Activated CD8-positive, alpha-beta memory T cell treated with anti-CD3 and anti-CD28 coated beads for 24 hours (primary cell): ENCODE measurements around the gene KHSRP.
"Not testable (repeated sequence)": the region's sequence is repeated elsewhere in the genome, so short reads cannot be mapped to it uniquely, and the experiment has no call there.

ENCODE experiments used
- DNase-seq: peaks from one replicate; pipeline ENCODE4 v3.0.0-alpha.2; 2020

The KHSRP gene

DNA sequence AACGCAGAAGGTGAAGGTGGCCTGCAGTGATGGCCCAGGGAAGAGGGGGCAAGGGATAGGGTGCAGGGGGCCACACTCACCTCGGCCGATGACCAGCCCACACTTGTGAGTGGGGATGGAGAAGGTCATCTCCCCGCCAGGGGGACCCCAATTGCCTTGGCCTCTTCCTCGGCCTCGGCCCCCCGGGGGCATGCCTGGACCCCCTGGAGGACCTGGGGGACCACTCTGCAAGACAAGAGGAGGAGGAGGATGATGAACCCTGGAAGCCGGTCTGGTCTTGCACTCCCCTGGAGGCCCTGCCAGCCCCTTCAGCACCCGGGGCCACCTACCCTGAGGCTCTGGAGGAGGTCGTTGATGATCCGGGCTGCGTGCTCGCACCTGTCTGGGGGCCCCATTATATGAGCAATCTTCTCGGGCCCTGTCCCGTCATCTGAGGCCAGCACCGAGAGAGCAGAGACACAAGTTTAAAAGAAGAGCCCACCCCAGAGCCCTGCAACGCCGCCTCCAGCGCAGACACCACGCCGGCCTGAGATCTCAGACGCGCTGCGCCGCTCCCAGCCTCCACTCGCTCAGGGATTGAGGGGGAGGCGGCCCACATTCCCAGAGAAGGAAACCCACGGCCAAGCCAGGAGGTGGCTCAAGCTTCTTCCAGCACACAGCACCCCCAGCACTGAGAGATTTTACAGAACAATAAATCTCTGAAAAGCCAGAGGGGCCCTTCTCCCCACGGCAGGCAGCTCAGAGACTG lies 7.8 kb downstream of the KHSRP start:
- no peak for DNase-seq

- no peak for DNase-seq
Observed at GRCh38 chr19:6415591-6416190, 8.9 kb downstream of the KHSRP start.

DNA sequence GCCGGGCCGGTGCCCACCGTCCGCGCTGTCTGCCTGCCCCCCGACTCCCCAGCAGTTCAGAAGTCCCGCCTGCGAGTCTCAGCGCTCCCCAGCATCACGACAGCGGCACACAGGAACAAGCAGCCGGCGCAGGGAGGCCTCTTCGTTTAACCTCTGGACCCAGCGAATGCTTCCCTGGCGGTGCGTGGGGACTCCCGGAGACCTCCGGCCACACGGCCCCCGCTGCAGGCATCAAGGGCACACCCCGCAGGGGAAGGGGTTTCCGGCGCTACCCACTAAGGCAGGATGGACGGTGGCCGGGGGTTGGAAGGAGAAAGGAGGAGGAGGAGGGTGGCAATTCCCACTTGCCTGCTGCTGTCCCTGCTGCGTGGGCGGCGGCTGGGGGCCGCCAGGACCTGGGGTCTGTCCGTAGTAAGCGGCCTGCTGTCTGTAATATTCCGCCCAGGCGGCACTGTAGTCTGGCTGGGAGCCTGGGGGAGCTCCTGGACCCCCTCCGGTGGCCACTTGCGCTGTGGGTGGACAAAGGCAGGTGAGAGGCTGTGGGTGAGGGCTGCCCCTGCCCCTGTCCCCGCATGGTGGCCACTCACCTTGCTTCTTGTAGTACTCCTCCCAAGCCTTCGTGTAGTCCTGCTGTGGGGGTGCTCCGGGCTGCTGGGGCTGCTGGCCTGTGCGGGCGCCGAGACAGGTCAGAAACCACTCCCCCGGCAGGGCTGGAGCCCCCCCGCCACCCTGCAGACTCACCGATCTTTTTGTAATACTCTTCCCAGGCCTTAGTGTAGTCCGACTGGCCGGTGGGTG lies 9.6 kb downstream of the KHSRP start:
- DNase-seq, result peak; percentile 56

GRCh38 chr19:6413721-6414643 lies 10.6 kb downstream of the KHSRP start:
- DNase-seq, result no peak

- no peak for DNase-seq
Observed at GRCh38 chr19:6413291-6413690, 11.3 kb downstream of the KHSRP start.

DNA sequence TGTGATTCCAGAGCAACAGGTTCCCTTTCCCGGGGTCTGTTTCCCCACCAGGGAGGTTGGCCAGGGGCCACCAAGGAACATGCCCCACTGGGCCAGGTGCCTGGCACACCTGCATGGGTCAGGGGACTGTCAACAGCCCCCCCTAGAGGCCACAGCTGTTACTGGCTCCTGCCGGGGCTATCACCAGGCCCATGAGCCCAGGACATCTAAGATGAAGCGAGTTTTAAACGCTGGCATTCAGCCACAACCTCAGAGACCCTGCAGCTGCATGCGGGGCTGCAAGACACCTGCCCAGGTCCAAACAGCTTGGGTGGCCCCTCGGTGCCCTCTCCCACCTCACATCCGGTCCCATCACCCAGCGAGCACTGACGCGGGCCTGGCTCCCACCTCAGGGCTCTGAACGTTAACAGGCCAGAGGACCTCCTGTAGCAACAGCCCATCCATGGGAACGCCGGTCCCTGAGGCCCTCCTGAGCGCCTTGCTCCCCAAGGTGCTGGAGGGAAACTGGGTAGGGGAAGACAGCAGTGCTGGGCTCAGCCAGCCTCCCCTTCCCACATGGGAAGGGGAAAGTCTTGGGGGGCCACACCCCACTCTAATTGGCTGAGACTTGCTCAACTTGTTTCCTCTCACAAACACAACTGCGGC lies 12.0 kb downstream of the KHSRP start:
- peak; percentile 78 for DNase-seq

- DNase-seq, result no peak
Observed at GRCh38 chr19:6412061-6412446, 12.6 kb downstream of the KHSRP start.

GRCh38 chr19:6409346-6409745 lies 15.3 kb downstream of the KHSRP start:
- DNase-seq, result no peak

GRCh38 chr19:6406401-6406800 lies 18.2 kb downstream of the KHSRP start:
- no peak for DNase-seq

DNA sequence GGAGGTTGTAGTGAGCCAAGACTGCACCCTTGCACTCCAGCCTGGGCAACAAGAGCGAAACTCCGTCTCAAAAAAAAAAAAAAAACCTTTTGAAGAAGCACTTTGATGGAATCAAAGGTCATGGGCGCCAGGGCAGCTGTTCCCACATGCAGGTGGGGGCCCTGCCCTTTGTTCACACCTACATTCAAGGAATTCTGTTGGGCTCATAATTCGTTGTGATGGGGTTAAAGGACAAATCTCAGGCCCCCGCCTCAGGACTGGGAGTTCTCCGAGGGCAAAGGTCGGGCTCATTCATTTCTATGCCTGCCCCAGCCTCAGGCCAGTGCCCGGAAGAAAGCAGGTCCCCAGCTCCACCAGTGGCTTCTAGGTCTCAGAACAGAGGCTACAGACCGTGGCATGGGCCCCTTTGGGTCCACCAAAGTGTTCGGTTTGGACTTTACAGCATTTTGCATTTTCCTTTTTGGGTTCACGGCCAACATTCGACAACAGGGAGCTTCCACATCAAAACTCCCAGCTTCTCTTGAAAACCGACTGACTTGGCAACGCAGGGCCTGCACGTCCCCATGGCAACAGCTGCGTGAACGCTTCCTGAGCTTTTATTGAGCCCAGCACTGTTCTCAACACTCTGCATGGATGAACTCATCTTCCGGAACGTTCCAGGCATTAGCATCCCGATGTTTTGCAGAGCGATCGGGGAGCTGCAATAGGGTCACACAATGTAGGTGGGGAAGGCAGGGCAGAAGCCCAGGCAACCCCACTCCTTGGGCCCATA lies 21.6 kb downstream of the KHSRP start:
- DNase-seq, result no peak

DNA sequence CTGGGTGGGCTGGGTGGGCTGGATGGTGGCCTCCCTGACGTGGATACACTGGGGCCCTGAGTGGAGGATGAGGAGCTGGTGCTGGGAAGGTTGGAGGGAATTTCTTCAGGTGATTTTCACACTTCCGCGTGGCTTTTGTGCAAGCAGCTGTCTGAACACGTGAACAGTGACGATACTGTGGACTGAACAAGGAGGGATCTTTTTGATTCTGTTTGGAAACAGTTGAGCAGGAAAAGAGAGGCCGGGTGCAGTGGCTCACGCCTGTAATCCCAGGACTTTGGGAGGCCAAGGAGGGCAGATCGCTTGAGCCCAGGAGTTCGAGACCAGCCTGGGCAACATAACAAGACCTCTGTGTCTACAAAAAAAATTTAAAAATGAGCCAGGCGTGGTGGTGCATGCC lies 22.6 kb downstream of the KHSRP start:
- no peak for DNase-seq

DNA sequence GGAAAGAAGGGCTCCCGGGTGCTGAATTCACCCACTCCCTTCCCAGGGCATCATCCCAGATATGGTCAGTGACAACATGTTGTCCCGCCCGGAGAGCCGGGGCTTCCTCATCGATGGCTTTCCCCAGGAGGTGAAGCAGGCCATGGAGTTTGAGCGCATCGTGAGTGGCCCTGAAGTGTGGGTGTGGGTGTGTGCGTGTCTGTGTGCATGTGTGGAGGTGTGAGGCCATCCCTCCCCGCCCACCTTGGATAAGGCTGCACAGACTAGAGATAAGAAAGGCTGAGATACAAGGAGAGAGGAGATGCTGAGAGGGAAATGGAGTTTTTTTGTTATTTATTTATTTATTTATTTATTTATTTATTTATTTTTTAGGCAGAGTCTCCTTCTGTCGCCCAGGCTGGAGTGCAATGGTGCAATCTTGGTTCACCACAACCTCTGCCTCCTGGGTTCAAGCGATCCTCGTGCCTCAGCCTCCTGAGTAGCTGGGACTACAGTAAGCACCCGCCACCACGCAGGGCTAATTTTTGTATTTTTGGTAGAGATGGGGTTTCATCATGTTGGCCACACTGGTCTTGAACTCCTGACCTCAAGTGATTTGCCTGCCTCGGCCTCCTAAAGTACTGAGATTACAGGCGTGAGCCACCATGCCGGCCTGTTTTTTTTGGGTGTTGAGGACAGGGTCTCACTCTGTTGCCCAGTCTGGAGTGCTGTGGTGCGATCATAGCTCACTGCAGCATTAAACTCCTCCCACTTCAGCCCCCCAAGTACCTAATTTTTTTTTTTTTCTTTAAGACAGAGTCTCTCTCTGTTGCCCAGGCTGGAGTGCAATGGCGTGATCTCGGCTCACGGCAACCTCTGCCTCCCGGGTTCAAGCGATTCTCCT lies 24.3 kb downstream of the KHSRP start:
- DNase-seq, result not testable (repeated sequence)

GRCh38 chr19:6396305-6396704 lies 28.3 kb downstream of the KHSRP start:
- DNase-seq, result peak; percentile 54

DNA sequence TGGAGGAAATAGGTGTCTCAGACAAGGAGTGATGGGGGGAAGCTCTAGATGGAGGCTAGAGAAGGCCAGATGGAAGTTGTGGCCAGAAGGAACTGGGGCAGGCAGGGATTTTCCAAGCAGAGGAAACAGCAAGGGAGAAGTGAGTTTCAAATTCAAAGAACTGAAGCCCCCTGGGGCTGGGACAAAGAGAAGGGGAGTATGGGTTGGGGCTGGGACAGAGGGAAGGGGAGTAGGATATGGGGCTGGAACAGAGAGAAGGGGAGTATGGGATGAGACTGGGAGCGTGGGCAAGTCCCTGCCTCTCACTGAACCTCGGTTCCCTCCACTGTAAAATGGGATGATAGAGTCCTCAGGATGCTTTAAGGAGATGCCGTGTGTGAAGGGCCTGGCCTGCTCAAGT lies 29.8 kb downstream of the KHSRP start:
- DNase-seq, result no peak

GRCh38 chr19:6393983-6394412 lies 30.6 kb downstream of the KHSRP start:
- DNase-seq, result no peak

- peak; percentile 98 for DNase-seq
Observed at GRCh38 chr19:6393074-6393982, 31.3 kb downstream of the KHSRP start, which contains the start of gene GTF2F1. TSS of gene GTF2F1 (minus strand) at chr19:6393164. CDS start at chr19:6392995, 169 bp downstream.

- DNase-seq, result no peak
Observed at GRCh38 chr19:6392221-6393073, 32.2 kb downstream of the KHSRP start.

GRCh38 chr19:6387372-6387771 lies 37.2 kb downstream of the KHSRP start:
- DNase-seq, result no peak
